ENCODE measurements around the gene GPATCH3.

Gene GPATCH3

DNA sequence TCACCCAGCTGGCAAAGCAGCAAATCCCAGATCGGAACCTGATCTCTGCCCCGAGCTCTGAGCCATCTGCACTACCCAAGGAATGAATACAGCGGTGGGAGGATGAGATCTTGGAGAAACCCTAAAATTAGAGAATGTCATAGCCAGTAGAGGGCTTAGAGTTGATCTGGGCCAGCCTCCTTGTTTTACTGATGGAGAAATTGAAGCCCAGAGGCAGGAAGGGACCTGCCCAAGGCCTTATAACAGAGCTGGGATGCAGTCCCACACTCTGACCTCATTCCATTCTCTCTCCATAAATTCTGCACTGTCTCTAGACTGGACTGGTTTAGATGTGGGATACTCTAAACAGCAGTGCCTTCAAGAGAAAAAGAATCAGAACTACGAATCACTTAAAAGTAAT is 42.1 kb downstream of the GPATCH3 start:
- Histone ChIP-seq H3K27me3 (no peaks in the 10 kb centered on the region), H3K4me3 (ENCODE audit: low read depth, low read length) (no peak overlapping the region), H3K36me3 (no peaks in the 10 kb centered on the region), H3K4me1 (no peaks in the 10 kb centered on the region), H3K9me3 (no peaks in the 10 kb centered on the region)
- no peak for TF ChIP-seq CTCF (IDR thresholded peaks at IDR 0.05; ENCODE audit: low read depth, low read length)
- no peak for DNase-seq

DNA sequence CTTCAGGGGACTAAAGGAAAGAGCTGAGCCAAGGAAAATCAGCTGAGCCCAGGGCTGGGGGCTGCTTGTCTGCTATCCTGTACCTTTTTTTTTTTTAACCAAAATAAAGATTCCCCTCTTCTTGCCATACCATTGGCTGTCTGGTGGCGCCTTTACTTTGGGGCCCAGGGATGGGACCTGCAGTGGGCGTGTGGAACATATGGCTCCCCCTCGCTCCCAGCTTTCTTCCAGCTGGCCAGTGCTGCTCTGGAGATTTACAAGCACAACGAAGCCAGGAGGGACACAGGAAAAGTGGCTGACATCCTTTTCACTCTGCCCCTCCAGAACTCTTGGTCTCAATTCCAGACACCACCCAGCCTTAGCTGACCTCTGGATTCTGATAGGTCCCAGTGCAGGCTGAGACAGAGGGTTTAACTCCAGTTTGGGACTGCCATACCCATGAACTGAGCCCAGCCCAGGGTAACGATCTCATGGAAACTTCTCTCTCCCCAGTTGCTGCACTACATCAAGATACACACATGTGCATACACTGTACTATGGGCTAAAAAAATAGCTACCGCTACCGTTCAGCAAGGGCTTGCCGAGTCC is 42.7 kb downstream of the GPATCH3 start:
- no peaks in the 10 kb centered on the region for H3K27me3 ChIP-seq
- no peaks in the 10 kb centered on the region for H3K4me1 ChIP-seq
- TF ChIP-seq CTCF (IDR thresholded peaks at IDR 0.05; ENCODE audit: low read depth, low read length): no peak
- H3K9me3 ChIP-seq: no peaks in the 10 kb centered on the region
- H3K36me3 ChIP-seq: no peaks in the 10 kb centered on the region
- DNase-seq: no peak
- H3K4me3 ChIP-seq (ENCODE audit: low read depth, low read length): no peak overlapping the region

GRCh38 chr1:26856604-26857469 is 43.4 kb downstream of the GPATCH3 start:
- TF ChIP-seq CTCF (IDR thresholded peaks at IDR 0.05; ENCODE audit: low read depth, low read length): no peak
- H3K27me3 ChIP-seq: no peaks in the 10 kb centered on the region
- H3K4me1 ChIP-seq: no peaks in the 10 kb centered on the region
- DNase-seq: no peak
- no peak overlapping the region for H3K4me3 ChIP-seq (ENCODE audit: low read depth, low read length)
- no peaks in the 10 kb centered on the region for H3K9me3 ChIP-seq
- H3K36me3 ChIP-seq: no peaks in the 10 kb centered on the region

- TF ChIP-seq CTCF (IDR thresholded peaks at IDR 0.05; ENCODE audit: low read depth, low read length): no peak
- no peaks in the 10 kb centered on the region for H3K9me3 ChIP-seq
- H3K4me3 ChIP-seq (ENCODE audit: low read depth, low read length): no peak overlapping the region
- no peaks in the 10 kb centered on the region for H3K27me3 ChIP-seq
- no peaks in the 10 kb centered on the region for H3K4me1 ChIP-seq
- no peaks in the 10 kb centered on the region; the same call in 1 of the 2 replicates for H3K36me3 ChIP-seq
- DNase-seq: no peak
These were observed 44.1 kb downstream of the GPATCH3 start for GRCh38 chr1:26856181-26856580.

GRCh38 chr1:26855636-26856035 is 44.6 kb downstream of the GPATCH3 start:
- Histone ChIP-seq H3K36me3 (peaks cover 3% of the 10 kb centered on the region; the same call in 1 of the 2 replicates), H3K4me3 (ENCODE audit: low read depth, low read length) (no peak overlapping the region), H3K4me1 (no peaks in the 10 kb centered on the region), H3K27me3 (no peaks in the 10 kb centered on the region), H3K9me3 (no peaks in the 10 kb centered on the region)
- no peak for TF ChIP-seq CTCF (IDR thresholded peaks at IDR 0.05; ENCODE audit: low read depth, low read length)
- no peak for DNase-seq

- H3K9me3 ChIP-seq: no peaks in the 10 kb centered on the region
- peaks cover 3% of the 10 kb centered on the region; the same call in 1 of the 2 replicates for H3K36me3 ChIP-seq
- no peak overlapping the region for H3K4me3 ChIP-seq (ENCODE audit: low read depth, low read length)
- H3K4me1 ChIP-seq: no peaks in the 10 kb centered on the region
- no peak for TF ChIP-seq CTCF (IDR thresholded peaks at IDR 0.05; ENCODE audit: low read depth, low read length)
- no peaks in the 10 kb centered on the region for H3K27me3 ChIP-seq
- no peak for DNase-seq
These were observed 45.4 kb downstream of the GPATCH3 start for GRCh38 chr1:26854906-26855305.
